K562 (cell line): ENCODE measurements around the gene ITGAL. TPM values are rescaled to one million over a fixed set of nuclear protein-coding genes. Genes with fewer than 3 reads are reported as not detected.
A peak's percentile ranks its signal among the peaks of the same experiment; 100 is the strongest.

ENCODE experiments used
- ATAC-seq: fragments of 200-7000 bp; cut with Tn5 transposase; 3 replicates; pipeline ENCODE4 v1.9.1; 2020; ENCODE audit warnings: moderate library complexity
- BruUV-seq: library from RNA; stranded (reverse); fragments of 400-500 nt; replicated peaks from 2 replicates; lab custom pipeline; 2021; lab: Mats Ljungman, UMichigan
- CTCF ChIA-PET: fragments of 300-600 bp; formaldehyde crosslinking; extraction: SDS; loops from one replicate; lab custom pipeline; 2021; ENCODE audit warnings: low intra/inter-chr PET ratio; lab: Yijun Ruan, JAX
- POLR2A ChIA-PET: fragments of 300-600, 350-650 bp; sonication (Branson Sonifier 250); formaldehyde crosslinking; extraction: SDS; loops from one replicate; lab custom pipeline; 2021; ENCODE audit warnings: antibody characterized with exemption, inconsistent platforms; lab: Yijun Ruan, JAX
- DNase-seq, 4 experiments: peaks; one replicate each; pipeline versions ENCODE4 v3.0.0 to v3.0.0-alpha.2; 2011 to 2018; ENCODE audit warnings: low spot score in 3 of 4, mixed read lengths in 3 of 4; ENCODE audit errors: extremely low read depth in 1 of 4
- FAIRE-seq: peaks from 2 replicates; lab custom pipeline; 2011; peaks lifted over from hg19 to GRCh38; lab: Jason Lieb, UNC
- H2AFZ ChIP-seq: 2 replicates; pipeline ENCODE4 v1.6.0; 2011; ENCODE audit warnings: low read depth, low read length, control low read depth, inconsistent platforms
- H3K27ac ChIP-seq: fragments of 200-600 bp; 3 replicates; pipeline ENCODE4 v1.8.0; 2011; ENCODE audit warnings: low read depth, mild to moderate bottlenecking, control low read depth, inconsistent platforms, low read length, moderate library complexity, mixed read lengths; ENCODE audit errors: extremely low read depth
- H3K27me3 ChIP-seq, 2 experiments: fragments of 300-600 bp in 1 of 2; 2 replicates in 1 of 2; 3 replicates in 1 of 2; pipeline versions ENCODE4 v1.6.0 to v1.8.0; 2011; ENCODE audit warnings: inconsistent platforms in 2 of 2, low read length in 2 of 2, mild to moderate bottlenecking in 1 of 2, mixed read lengths in 1 of 2, moderate library complexity in 1 of 2; ENCODE audit not compliant: control insufficient read depth in 2 of 2, insufficient read depth in 2 of 2
- H3K36me3 ChIP-seq: fragments of 300-600 bp; 3 replicates; pipeline ENCODE4 v1.8.0; 2011; ENCODE audit warnings: mild to moderate bottlenecking, low read length, inconsistent platforms; ENCODE audit not compliant: control insufficient read depth, insufficient read depth
- H3K4me1 ChIP-seq, 2 experiments: fragments of 200-600 bp in 1 of 2; replicated peaks in 1 of 2; 2 replicates in 1 of 2; 3 replicates in 1 of 2; pipeline versions ENCODE4 v1.5.1 to v1.8.0; 2011; ENCODE audit warnings: inconsistent platforms in 2 of 2, low read length in 2 of 2, mild to moderate bottlenecking in 1 of 2, mixed read lengths in 1 of 2, moderate library complexity in 1 of 2; ENCODE audit not compliant: control insufficient read depth in 2 of 2, insufficient read depth in 2 of 2
- H3K4me2 ChIP-seq: 2 replicates; pipeline ENCODE4 v1.6.1; 2011; ENCODE audit warnings: low read length, control low read depth, inconsistent platforms, mixed read lengths; ENCODE audit not compliant: insufficient read depth
- H3K4me3 ChIP-seq: fragments of 200-600 bp; sonication (generic), shearing (Covaris generic); 2 replicates; pipeline ENCODE4 v1.5.1; 2016; ENCODE audit warnings: control low read depth, inconsistent platforms
- H3K79me2 ChIP-seq: fragments of 200-600 bp; 3 replicates; pipeline ENCODE4 v1.8.0; 2011; ENCODE audit warnings: low read length, inconsistent platforms; ENCODE audit not compliant: control insufficient read depth, insufficient read depth
- H3K9ac ChIP-seq, 2 experiments: 2 replicates each; pipeline versions ENCODE4 v1.6.0 to v1.6.1; 2011; ENCODE audit warnings: low read depth in 2 of 2, low read length in 2 of 2, control low read depth in 1 of 2, inconsistent platforms in 1 of 2, mild to moderate bottlenecking in 1 of 2, mixed read lengths in 1 of 2; ENCODE audit not compliant: insufficient read depth in 1 of 2
- H3K9me1 ChIP-seq: one replicate; pipeline ENCODE4 v1.6.0; 2011; ENCODE audit warnings: inconsistent platforms, mild to moderate bottlenecking, low read length, moderate library complexity; ENCODE audit not compliant: control insufficient read depth, insufficient read depth
- H3K9me3 ChIP-seq: replicated peaks from 2 replicates; pipeline ENCODE4 v1.5.1; 2011; ENCODE audit warnings: low read depth, low read length, inconsistent platforms; ENCODE audit not compliant: control insufficient read depth, insufficient read depth
- H4K20me1 ChIP-seq: replicated peaks from 2 replicates; pipeline ENCODE4 v1.6.1; 2011; ENCODE audit warnings: low read length, inconsistent platforms, mixed read lengths; ENCODE audit not compliant: control insufficient read depth, insufficient read depth
- RBFOX2 ChIP-seq: fragments of 200-400 bp; formaldehyde crosslinking; IDR thresholded peaks from 2 replicates; pipeline ENCODE4 v1.6.1; 2017; ENCODE audit warnings: low read depth, mild to moderate bottlenecking, low read length, moderate library complexity
- TRIM25 ChIP-seq: fragments of 450-650 bp; IDR thresholded peaks from 2 replicates; pipeline ENCODE4 v1.7.0; 2016; ENCODE audit warnings: borderline replicate concordance
- ZNF3 ChIP-seq: fragments of 250-450 bp; sonication (Bioruptor Pico); IDR thresholded peaks from 2 replicates; pipeline ENCODE4 v1.5.0; 2021; ENCODE audit warnings: mild to moderate bottlenecking, moderate library complexity
- ZNF347 ChIP-seq: fragments of 450-650 bp; formaldehyde crosslinking; IDR thresholded peaks from 2 replicates; pipeline ENCODE4 v1.4.0; 2020; ENCODE audit warnings: low read depth, mild to moderate bottlenecking, moderate library complexity
- WGBS: fragments of 100-300 bp; shearing (Covaris generic); methylation state at CpG from one replicate; pipeline ENCODE4 v1.1.6; 2016; ENCODE audit warnings: low coverage, mixed read lengths; ENCODE audit not compliant: insufficient coverage; ENCODE audit errors: missing lambda C conversion rate; 5-methylcytosine and 5-hydroxymethylcytosine counted together
- in situ Hi-C: fragments of 300-500 bp; cut with MboI; formaldehyde crosslinking; loops from 4 replicates; pipeline ENCODE4 v1.15.0; 2018; ENCODE audit warnings: inconsistent platforms, mixed read lengths
- intact Hi-C: fragments of 100-400 bp; cut with micrococcal nuclease; formaldehyde crosslinking; loops from 2 replicates; pipeline ENCODE4 v1.14.2; 2022
- polyA plus RNA-seq, 8 experiments: library from polyadenylated mRNA; depleted of rRNA in 4 of 8; stranded (reverse) in 5 of 8; unstranded in 3 of 8; fragments of >200 nt; fragmentation: Nextera tagmentation in 2 of 8; fragmentation: Illumina TruSeq in 1 of 8; extraction: Ambion mirVana in 2 of 8; extraction: Trizol in 1 of 8; gene quantifications; 2 replicates each; pipeline versions ENCODE4 v1.2.1 to v1.2.3, GENCODE V29; 2011 to 2014; ENCODE audit warnings: inconsistent platforms in 1 of 8, missing spikeins in 1 of 8
- total RNA-seq, 7 experiments: library from RNA; depleted of rRNA in 6 of 7; stranded (reverse); fragments of >200 nt in 6 of 7; fragmentation: Illumina TruSeq in 2 of 7; extraction: Trizol in 2 of 7; gene quantifications; 2 replicates each; pipeline versions ENCODE4 v1.2.1 to v1.2.3, GENCODE V29; 2011 to 2021; ENCODE audit warnings: low replicate concordance in 1 of 7

ITGAL gene
- total and polyA plus RNA-seq, 9 of the 15 experiments (the other 6 are each of a cell fraction or from before 2014, with no cell fraction given): 0.01 to 0.53 TPM; not detected in 7

GRCh38 chr16:30532285-30533145, 60.0 kb downstream of the ITGAL start:
- Histone ChIP-seq H3K79me2 (peaks cover 36% of the 10 kb centered on the region), H3K4me2 (no peak overlapping the region), H2AFZ (no peak overlapping the region), H3K9me1 (no peaks in the 10 kb centered on the region), H4K20me1 (no peaks in the 10 kb centered on the region), H3K9ac (peak overlapping the region in 1 of 2 experiments; percentile 80; a peak in 1 of 4 replicates), H3K27me3 (no peaks in the 10 kb centered on the region), H3K9me3 (no peaks in the 10 kb centered on the region), H3K4me3 (no peak overlapping the region), H3K4me1 (peaks cover 22 to 64% of the 10 kb centered on the region in 2 experiments; a peak in 4 of 5 replicates), H3K36me3 (no peaks in the 10 kb centered on the region; the same call in 2 of the 3 replicates), H3K27ac (no peak overlapping the region)
- FAIRE-seq: no peak
- no TSS peak for BruUV-seq
- POLR2A ChIA-PET: no interaction called here
- WGBS: 97% methylated on average over 27 of the region's 57 CpGs
- ATAC-seq: no peak
- in situ Hi-C loops: no loop called here
- TF ChIP-seq TRIM25 (no peak), ZNF347 (CRISPR knock-in tag) (no peak), RBFOX2 (peak; percentile 24; the same call in 1 of the 2 replicates), ZNF3 (CRISPR knock-in tag) (no peak)
- intact Hi-C loops: loop anchor here (10.0 kb wide), 1 partner anchor 162 kb away; the partner anchor contains the start of gene SRCAP
- CTCF ChIA-PET: interaction anchor here (0.8 kb wide), 1 partner anchor 96 kb away, joined by 3 read pairs; no protein-coding TSS in a partner anchor
- no peak for DNase-seq
